HEK293T (cell line): ENCODE data around the gene RNF31.

ENCODE experiments used
- ELF4 ChIP-seq: fragments of 450-650 bp; IDR thresholded peaks from 2 replicates; pipeline ENCODE4 v1.6.1; 2017; ENCODE audit warnings: antibody characterized with exemption
- FOXA1 ChIP-seq: fragments of 450-650 bp; IDR thresholded peaks from 2 replicates; pipeline ENCODE4 v1.6.1; 2016; ENCODE audit warnings: mild to moderate bottlenecking
- FOXK2 ChIP-seq: fragments of 450-650 bp; IDR thresholded peaks from 2 replicates; pipeline ENCODE4 v1.6.1; 2016; ENCODE audit warnings: mild to moderate bottlenecking
- FOXM1 ChIP-seq: fragments of 450-650 bp; IDR thresholded peaks from 2 replicates; pipeline ENCODE4 v1.6.1; 2017; ENCODE audit warnings: mild to moderate bottlenecking, borderline replicate concordance
- HDGF ChIP-seq: fragments of 450-650 bp; IDR thresholded peaks from 2 replicates; pipeline ENCODE4 v1.6.1; 2017; ENCODE audit warnings: antibody characterized with exemption, borderline replicate concordance
- SP1 ChIP-seq: fragments of 450-650 bp; IDR thresholded peaks from 2 replicates; pipeline ENCODE4 v1.6.1; 2017
- TARDBP ChIP-seq: fragments of 450-650 bp; IDR thresholded peaks from 2 replicates; pipeline ENCODE4 v1.6.1; 2016
- ZNF384 ChIP-seq: fragments of 450-650 bp; IDR thresholded peaks from 2 replicates; pipeline ENCODE4 v1.6.1; 2016

DNA sequence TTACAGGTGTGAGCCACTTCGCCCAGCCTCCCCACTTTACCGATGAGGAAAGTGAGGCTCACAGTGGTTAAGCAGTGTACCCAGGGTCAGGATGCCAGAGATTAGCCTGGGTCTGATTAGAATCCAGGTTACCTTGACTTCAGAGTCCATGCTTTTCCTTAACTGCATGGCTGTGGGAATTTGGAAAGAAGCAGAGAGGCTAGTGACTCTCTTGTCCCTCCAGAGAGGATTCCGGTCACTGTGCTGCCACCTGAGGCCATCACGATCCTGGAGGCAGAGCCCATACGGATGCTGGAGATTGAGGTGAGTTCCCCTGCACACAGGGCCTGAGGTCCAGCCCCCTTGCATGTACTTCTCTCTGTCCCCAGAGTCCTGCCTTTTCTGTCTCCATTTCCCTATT, 29.3 kb downstream of the RNF31 start:
- TF ChIP-seq SP1: no peak
- no peak for TF ChIP-seq FOXM1
- no peak for TF ChIP-seq TARDBP
- TF ChIP-seq FOXK2: no peak
- TF ChIP-seq ZNF384: no peak
- TF ChIP-seq HDGF: no peak
- TF ChIP-seq ELF4: no peak
- TF ChIP-seq FOXA1: no peak
